ENCODE results near the gene TMEM247. TPM values are rescaled to one million over a fixed set of nuclear protein-coding genes. Genes with fewer than 3 reads are reported as not detected.
"Not testable (repeated sequence)": the region's sequence is repeated elsewhere in the genome, so short reads cannot be mapped to it uniquely, and the experiment has no call there.

TMEM247 gene
- total and polyA plus RNA-seq, 2 donors = not detected

DNA sequence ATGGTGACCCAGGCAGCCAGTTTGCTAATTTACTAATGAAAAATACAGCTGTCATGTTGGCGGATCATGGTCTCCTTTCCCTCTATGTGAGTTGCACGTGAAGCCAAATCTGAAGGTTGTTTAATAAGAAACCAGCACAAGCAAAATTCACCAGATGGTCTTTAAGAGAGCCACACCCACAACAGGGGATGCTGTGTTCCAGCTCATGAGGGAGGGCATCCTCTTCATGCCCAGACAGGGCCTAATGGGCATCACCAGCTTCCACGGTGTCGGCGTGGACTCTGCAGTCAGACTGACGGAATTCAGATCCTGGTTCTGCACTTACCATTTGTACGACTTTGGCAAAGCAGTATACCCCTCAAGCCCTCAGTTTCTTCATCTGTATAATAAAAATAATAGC is 39.9 kb downstream of the TMEM247 start:
- H3K4me3 ChIP-seq (ENCODE audit: low read depth, low read length) = no peak overlapping the region
- 75% methylated on average over 7 of the region's 7 CpGs for WGBS
- H3K27ac ChIP-seq (ENCODE audit: low read depth) = no peak overlapping the region
- no peaks in the 10 kb centered on the region for H3K36me3 ChIP-seq (ENCODE audit: insufficient read depth)
- DNase-seq (ENCODE audit: extremely low spot score) = no peak
- H3K4me1 ChIP-seq (ENCODE audit: insufficient read depth) = no peaks in the 10 kb centered on the region

DNA sequence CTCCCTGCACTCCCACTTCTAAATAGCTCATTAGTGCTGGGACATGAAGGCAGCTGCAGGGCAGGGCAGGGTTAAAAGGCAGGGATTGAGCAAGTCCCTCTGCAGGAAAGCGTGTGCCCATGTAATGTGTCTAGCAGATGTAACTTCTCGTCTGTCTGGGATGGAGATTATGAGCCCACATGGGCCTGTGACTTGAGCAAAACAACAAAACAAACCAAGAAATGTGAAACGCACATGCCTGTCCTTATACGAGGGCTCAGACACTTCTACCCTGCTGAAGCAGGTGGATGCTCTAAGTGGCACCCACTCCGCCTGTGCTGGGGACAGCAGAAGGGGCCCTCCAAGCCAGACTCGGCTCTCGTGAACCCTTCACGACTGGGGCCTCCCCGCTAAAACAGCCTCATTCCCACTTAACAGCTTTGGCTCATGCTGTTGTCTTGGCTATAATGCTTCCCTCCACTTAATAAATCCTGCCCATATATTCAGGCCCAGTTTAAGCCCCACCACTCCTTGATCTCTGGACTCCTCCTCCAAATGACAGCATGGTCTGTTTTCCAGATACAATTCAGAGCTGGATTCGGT is 40.9 kb downstream of the TMEM247 start:
- no peak overlapping the region for H3K4me3 ChIP-seq (ENCODE audit: low read depth, low read length)
- H3K36me3 ChIP-seq (ENCODE audit: insufficient read depth) = no peaks in the 10 kb centered on the region
- no peak overlapping the region for H3K27ac ChIP-seq (ENCODE audit: low read depth)
- H3K4me1 ChIP-seq (ENCODE audit: insufficient read depth) = no peaks in the 10 kb centered on the region
- 49% methylated on average over 10 of the region's 10 CpGs for WGBS
- no peak for DNase-seq (ENCODE audit: extremely low spot score)

DNA sequence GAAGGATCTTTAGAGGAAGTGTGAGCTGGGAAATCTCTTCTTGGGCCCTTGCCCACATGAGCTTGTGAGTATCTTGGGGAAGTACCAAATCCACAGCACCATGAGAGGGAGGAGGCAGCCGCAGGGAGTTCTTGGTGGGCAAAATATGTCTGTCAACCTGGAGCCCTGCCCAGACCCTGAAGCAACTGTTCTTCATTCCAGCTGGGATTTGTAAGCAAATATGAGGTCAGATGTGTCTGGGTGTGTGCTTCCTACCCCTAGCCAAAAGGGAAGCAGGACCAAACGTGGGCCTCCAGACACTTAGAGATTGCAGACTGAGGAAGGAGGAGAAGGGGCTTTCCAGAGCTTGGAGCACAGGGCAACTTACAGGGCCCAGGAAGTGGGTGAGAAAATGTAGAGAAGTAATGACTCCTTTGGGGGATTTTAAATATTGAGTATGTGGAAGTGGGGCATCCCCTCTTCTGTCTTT is 41.9 kb downstream of the TMEM247 start:
- DNase-seq (ENCODE audit: extremely low spot score) = no peak
- H3K4me3 ChIP-seq (ENCODE audit: low read depth, low read length) = no peak overlapping the region
- H3K27ac ChIP-seq (ENCODE audit: low read depth) = no peak overlapping the region
- 18% methylated on average over 2 of the region's 2 CpGs for WGBS
- no peaks in the 10 kb centered on the region for H3K4me1 ChIP-seq (ENCODE audit: insufficient read depth)
- no peaks in the 10 kb centered on the region for H3K36me3 ChIP-seq (ENCODE audit: insufficient read depth)

DNA sequence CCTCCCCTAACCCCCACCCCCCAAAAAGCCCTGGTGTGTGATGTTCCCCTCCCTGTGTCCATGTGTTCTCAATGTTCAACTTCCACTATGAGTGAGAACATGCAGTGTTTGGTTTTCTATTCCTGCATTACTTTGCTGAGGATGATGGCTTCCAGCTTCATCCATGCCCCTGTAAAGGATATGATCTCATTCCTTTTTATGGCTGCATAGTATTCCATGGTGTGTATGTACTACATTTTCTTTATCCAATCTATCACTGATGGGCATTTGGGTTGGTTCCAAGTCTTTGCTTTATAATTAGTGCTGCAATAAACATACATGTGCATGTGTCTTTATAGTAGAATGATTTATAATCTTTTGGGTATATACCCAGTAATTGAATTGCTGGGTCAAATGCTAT is 43.0 kb downstream of the TMEM247 start:
- DNase-seq (ENCODE audit: extremely low spot score); H3K36me3 ChIP-seq (ENCODE audit: insufficient read depth); H3K27ac ChIP-seq (ENCODE audit: low read depth); H3K4me3 ChIP-seq (ENCODE audit: low read depth, low read length); H3K4me1 ChIP-seq (ENCODE audit: insufficient read depth): not testable (repeated sequence)

DNA sequence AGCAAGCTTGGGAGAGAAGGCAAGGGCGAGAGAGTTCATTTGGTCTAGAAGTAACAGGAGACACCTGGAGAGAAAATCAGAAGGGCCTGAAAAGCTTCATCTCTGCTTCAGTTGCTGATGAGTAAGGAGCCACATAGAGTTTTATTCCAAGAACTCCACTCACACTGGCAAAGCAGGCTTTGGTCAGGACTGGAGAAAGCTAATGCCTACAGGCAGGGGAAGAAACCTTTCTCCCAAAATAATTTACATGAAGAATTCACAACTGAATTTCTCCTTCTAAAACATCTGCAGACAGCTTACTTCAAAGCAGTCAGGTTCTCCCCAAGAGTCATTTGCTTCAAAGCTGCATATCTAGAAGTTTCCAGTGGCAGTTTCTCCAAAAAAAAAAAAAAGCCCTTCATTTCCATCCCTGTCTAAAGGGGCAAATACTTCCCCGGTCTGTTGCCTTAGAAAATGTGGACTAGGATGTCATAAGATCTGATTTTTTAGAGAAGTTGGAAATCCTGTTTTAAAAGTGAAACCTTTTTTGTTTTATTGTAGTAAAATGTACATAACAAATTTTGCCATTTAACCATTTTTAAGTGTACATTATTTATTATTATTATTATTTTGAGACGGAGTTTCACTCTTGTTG is 46.3 kb downstream of the TMEM247 start:
- no peak for DNase-seq (ENCODE audit: extremely low spot score)
- 87% methylated on average over 3 of the region's 3 CpGs for WGBS
- H3K36me3 ChIP-seq (ENCODE audit: insufficient read depth) = no peaks in the 10 kb centered on the region

DNA sequence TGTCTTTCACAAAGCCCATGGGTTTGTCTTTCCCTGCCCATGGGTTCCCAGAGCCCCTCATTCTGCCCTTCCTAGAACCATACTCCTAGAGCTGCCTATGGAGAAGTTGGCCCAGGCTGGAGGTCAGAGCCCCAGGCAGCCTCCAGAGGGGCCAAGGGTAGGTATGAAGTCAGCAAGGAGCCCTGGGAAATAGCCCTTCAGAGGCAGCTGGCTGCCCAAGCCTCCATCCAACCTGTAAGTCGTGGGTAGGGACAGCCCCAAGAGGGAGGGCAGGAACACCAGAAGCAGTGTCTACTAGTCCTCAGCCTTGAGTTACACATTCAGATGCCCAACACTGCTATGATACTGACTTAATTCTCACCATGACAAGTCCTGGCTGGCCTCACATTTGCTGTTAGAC is 49.5 kb downstream of the TMEM247 start:
- H3K4me3 ChIP-seq (ENCODE audit: low read depth, low read length) = no peak overlapping the region
- no peaks in the 10 kb centered on the region for H3K4me1 ChIP-seq (ENCODE audit: insufficient read depth)
- WGBS = 93% methylated on average over 1 of the region's 1 CpG
- H3K36me3 ChIP-seq (ENCODE audit: insufficient read depth) = no peaks in the 10 kb centered on the region
- H3K27ac ChIP-seq (ENCODE audit: low read depth) = no peak overlapping the region
- no peak for DNase-seq (ENCODE audit: extremely low spot score)

More for the DNA sequence above, 46.3 kb downstream of the TMEM247 start:
- no peak overlapping the region for H3K4me3 ChIP-seq (ENCODE audit: low read depth, low read length)
- no peaks in the 10 kb centered on the region for H3K4me1 ChIP-seq (ENCODE audit: insufficient read depth)
- no peak overlapping the region for H3K27ac ChIP-seq (ENCODE audit: low read depth)

DNA sequence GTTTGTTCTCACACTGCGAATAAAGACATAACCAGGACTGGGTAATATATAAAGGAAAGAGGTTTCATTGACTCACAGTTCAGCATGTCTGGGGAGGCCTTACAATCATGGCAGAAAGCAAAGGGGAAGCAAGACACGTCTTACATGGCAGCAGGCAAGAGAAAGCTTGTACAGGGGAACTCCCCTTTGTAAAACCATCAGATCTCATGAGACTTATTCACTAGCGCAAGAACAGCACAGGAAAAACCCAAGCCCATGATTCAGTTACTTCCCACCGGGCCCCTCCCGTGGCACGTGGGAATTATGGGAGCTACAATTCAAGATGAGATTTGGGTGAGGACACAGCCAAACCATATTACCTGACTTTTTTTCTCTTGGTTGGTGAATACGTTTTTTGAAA is 51.3 kb downstream of the TMEM247 start:
- WGBS = 89% methylated on average over 7 of the region's 7 CpGs
- H3K27ac ChIP-seq (ENCODE audit: low read depth) = no peak overlapping the region
- no peak for DNase-seq (ENCODE audit: extremely low spot score)

DNA sequence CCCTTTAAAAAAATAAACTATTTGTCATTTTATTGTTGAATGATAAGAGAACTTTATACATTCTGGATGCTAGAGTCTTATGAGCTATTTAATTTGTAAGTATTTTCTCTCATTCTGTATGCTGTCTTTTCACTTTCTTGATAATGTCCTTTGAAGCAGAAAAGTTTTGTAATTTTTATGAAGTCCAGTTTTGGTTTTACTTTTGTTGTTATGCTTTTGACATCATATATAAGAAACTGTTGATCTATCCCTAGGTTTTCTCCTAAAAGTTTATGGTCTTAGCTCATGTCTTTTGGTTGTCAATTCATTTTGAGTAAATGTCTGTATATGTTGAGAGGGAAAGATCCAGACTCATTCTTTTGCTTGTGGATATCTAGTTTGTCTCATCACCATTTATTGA is 52.5 kb downstream of the TMEM247 start:
- H3K4me1 ChIP-seq (ENCODE audit: insufficient read depth) = no peaks in the 10 kb centered on the region
- H3K36me3 ChIP-seq (ENCODE audit: insufficient read depth) = no peaks in the 10 kb centered on the region

More for the DNA sequence above, 51.3 kb downstream of the TMEM247 start:
- Histone ChIP-seq H3K4me1 (ENCODE audit: insufficient read depth) (no peaks in the 10 kb centered on the region), H3K4me3 (ENCODE audit: low read depth, low read length) (no peak overlapping the region), H3K36me3 (ENCODE audit: insufficient read depth) (no peaks in the 10 kb centered on the region)

More for the DNA sequence above, 52.5 kb downstream of the TMEM247 start:
- H3K4me3 ChIP-seq (ENCODE audit: low read depth, low read length) = no peak overlapping the region
- no peak for DNase-seq (ENCODE audit: extremely low spot score)
- H3K27ac ChIP-seq (ENCODE audit: low read depth) = no peak overlapping the region

Small RNA genes within 50 kb of the gene (small RNA-seq; reads per million reads assigned to genes)
- not detected for gene RN7SL817P

Other genes starting within 250 kb of the TMEM247 start
- gene EPAS1, start 182.2 kb upstream of the TMEM247 start, total RNA-seq = 42.8 TPM
- 163 TPM for gene EPAS1, start 182.2 kb upstream of the TMEM247 start, polyA plus RNA-seq
- 109 TPM for gene RHOQ, start 62.9 kb downstream of the TMEM247 start, total RNA-seq
- 84.5 TPM for gene RHOQ, start 62.9 kb downstream of the TMEM247 start, polyA plus RNA-seq
- gene ATP6V1E2, start 63.0 kb downstream of the TMEM247 start, total RNA-seq = 7.6 TPM
- 6.3 TPM for gene ATP6V1E2, start 63.0 kb downstream of the TMEM247 start, polyA plus RNA-seq
- 34.2 TPM for gene PIGF, start 137.5 kb downstream of the TMEM247 start, total RNA-seq
- gene PIGF, start 137.5 kb downstream of the TMEM247 start, polyA plus RNA-seq = 12.2 TPM
- 24.4 TPM for gene CRIPT, start 137.7 kb downstream of the TMEM247 start, total RNA-seq
- gene CRIPT, start 137.7 kb downstream of the TMEM247 start, polyA plus RNA-seq = 10.3 TPM
- 72.0 TPM for gene SOCS5, start 219.7 kb downstream of the TMEM247 start, total RNA-seq
- gene SOCS5, start 219.7 kb downstream of the TMEM247 start, polyA plus RNA-seq = 17.0 TPM